BE2C (cell line): Measurements from ENCODE around the gene SPTBN5.

Source experiments
- DNase-seq: peaks from one replicate; pipeline ENCODE4 v3.0.0-alpha.2; 2020
- H3K27me3 ChIP-seq: fragments of 250-450 bp; sonication (Bioruptor Pico); 2 replicates; pipeline ENCODE4 v1.5.1; 2020; ENCODE audit warnings: mild to moderate bottlenecking
- H3K36me3 ChIP-seq: fragments of 250-450 bp; sonication (Bioruptor Pico); 2 replicates; pipeline ENCODE4 v1.5.1; 2020; ENCODE audit warnings: mild to moderate bottlenecking
- H3K4me1 ChIP-seq: fragments of 250-450 bp; sonication (Bioruptor Pico); 2 replicates; pipeline ENCODE4 v1.5.1; 2020
- H3K4me3 ChIP-seq: 2 replicates; pipeline ENCODE4 v1.5.1; 2011; ENCODE audit warnings: low read depth, low read length
- H3K9me3 ChIP-seq: fragments of 250-450 bp; sonication (Bioruptor Pico); 2 replicates; pipeline ENCODE4 v1.5.1; 2020
- TF ChIP-seq, protein P1 (sequence below): IDR thresholded peaks from 2 replicates; pipeline ENCODE4 v1.5.1; 2012; ENCODE audit warnings: mild to moderate bottlenecking, low read depth, low read length

SPTBN5 gene

DNA sequence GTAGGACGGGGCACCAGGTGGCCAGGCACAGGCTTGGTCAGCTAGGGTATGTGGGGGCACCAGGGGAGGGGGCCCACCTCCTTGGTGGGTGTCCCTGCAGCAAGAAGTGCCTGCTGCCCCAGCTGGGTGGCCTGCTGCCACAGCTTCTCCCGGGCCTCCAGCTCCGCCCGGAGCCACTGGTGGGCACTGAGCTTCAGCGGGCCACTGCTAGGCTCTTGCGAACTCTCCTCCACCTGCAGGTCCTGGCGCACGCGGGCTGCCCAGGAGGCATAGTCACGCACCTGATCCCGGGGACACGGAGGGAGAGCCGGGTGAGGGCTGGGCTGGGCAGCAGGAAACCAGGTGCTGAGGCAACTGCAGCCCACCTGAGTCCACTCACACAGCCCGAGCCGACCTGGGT, 25.5 kb downstream of the SPTBN5 start:
- no peaks in the 10 kb centered on the region for H3K27me3 ChIP-seq
- no peaks in the 10 kb centered on the region for H3K9me3 ChIP-seq
- H3K4me3 ChIP-seq, result no peak overlapping the region

DNA sequence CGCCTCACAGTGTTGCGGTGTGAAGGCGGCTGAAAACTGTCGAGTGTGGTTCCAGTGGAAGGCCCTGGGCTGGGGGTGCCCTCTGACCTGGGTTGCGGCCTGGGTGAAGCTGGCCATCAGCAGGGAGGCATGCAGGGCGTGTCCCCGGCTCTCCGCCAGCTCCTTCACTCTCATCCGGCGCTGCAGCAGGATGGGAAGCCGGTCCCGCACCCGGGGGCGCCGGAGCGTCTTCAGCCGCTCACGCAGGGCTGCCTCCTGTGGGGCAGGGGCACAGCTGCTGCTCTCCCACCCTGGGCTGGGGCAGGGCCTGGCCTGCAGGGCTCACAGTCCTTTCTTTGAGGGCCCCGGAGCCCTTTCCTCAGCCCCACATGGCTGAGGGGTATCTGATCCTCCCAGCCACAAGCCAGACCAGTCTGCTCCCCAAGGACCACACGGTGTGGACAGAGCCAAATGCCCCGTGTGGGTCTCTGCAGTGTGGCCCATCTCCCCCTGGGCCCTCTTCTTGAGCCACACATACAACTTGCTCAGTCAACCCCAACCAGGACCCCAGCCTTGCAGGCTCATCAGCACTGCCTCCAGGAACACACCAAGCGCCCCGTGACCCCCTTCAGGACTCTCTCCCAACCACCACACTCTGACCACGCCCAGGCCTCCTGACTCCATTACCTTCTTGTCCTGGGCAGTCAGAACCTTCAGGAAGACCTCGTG, 26.8 kb downstream of the SPTBN5 start:
- Histone ChIP-seq H3K9me3 (no peaks in the 10 kb centered on the region), H3K27me3 (no peaks in the 10 kb centered on the region), H3K4me3 (no peak overlapping the region), H3K36me3 (no peaks in the 10 kb centered on the region), H3K4me1 (peaks cover 11% of the 10 kb centered on the region)
- no peak for DNase-seq
- TF ChIP-seq, protein P1, sequence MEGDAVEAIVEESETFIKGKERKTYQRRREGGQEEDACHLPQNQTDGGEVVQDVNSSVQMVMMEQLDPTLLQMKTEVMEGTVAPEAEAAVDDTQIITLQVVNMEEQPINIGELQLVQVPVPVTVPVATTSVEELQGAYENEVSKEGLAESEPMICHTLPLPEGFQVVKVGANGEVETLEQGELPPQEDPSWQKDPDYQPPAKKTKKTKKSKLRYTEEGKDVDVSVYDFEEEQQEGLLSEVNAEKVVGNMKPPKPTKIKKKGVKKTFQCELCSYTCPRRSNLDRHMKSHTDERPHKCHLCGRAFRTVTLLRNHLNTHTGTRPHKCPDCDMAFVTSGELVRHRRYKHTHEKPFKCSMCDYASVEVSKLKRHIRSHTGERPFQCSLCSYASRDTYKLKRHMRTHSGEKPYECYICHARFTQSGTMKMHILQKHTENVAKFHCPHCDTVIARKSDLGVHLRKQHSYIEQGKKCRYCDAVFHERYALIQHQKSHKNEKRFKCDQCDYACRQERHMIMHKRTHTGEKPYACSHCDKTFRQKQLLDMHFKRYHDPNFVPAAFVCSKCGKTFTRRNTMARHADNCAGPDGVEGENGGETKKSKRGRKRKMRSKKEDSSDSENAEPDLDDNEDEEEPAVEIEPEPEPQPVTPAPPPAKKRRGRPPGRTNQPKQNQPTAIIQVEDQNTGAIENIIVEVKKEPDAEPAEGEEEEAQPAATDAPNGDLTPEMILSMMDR, result no peak

More for the DNA sequence above, 25.5 kb downstream of the SPTBN5 start:
- TF ChIP-seq, protein P1, result no peak
- peaks cover 11% of the 10 kb centered on the region for H3K4me1 ChIP-seq
- no peak for DNase-seq
- no peaks in the 10 kb centered on the region for H3K36me3 ChIP-seq

DNA sequence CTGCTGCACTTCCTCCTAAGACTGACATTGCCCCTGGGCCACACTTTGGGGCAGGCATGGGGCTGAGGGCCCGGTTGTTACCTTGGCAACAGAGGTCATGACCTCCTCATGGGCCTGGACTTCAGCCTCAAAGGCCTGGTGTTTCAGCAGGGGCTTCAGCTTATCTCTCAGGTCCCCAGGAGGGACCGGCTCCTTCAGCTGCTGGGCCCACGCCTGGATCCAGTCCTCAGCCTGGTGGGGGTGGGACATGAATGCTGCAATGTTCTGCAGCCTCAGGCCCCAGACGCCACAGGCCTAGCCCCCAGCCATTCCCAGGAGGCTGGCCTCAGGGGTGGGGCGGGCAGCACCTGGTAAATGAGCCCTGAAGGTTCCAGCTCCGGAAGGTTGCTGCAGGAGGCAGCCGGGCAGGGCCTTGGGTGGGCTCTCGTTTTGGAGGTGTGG, 27.6 kb downstream of the SPTBN5 start:
- Histone ChIP-seq H3K4me3 (no peak overlapping the region), H3K27me3 (no peaks in the 10 kb centered on the region), H3K36me3 (no peaks in the 10 kb centered on the region), H3K9me3 (no peaks in the 10 kb centered on the region), H3K4me1 (peaks cover 11% of the 10 kb centered on the region)
- DNase-seq, result peak; percentile 53
- TF ChIP-seq, protein P1, result no peak

DNA sequence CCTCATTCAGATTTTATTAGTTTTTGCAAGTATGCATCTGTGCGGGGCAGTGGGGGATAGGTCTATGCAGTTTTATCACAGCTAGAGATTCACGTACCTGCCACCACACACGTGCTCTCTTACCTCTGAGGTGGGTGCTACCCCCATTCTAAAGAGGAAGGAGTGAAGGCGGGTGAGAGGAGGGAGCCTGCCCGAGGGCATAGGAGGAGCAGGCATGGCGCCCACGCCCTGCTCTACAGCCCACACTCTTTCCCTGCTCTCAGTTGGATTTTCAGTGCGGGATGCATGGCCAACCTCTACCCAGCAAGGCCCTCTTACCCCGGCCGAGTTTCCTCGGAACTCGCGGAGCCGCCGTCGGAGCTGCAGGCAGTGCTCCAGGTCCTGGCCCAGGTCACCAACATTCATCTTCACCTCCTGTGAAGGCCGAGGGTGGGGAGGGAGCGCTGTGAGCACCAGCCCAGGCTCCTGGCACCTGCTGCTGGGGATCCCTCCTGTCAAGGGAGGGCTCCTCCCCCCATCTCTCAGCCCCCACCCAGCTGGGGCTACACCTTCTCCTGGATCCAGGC, 28.3 kb downstream of the SPTBN5 start:
- Histone ChIP-seq H3K27me3 (no peaks in the 10 kb centered on the region), H3K9me3 (no peaks in the 10 kb centered on the region), H3K36me3 (no peaks in the 10 kb centered on the region), H3K4me1 (peaks cover 11% of the 10 kb centered on the region), H3K4me3 (no peak overlapping the region)
- TF ChIP-seq, protein P1, result no peak
- DNase-seq, result no peak

- TF ChIP-seq, protein P1, result no peak
- DNase-seq, result no peak
- Histone ChIP-seq H3K9me3 (no peaks in the 10 kb centered on the region), H3K4me1 (peaks cover 11% of the 10 kb centered on the region), H3K27me3 (no peaks in the 10 kb centered on the region), H3K4me3 (no peak overlapping the region), H3K36me3 (no peaks in the 10 kb centered on the region)
These were observed 31.2 kb downstream of the SPTBN5 start for GRCh38 chr15:41862515-41863116.
